ENCODE measurements around the gene PTPRR. TPM values are rescaled to one million over a fixed set of nuclear protein-coding genes. Genes with fewer than 3 reads are reported as not detected.

PTPRR gene
- total and polyA plus RNA-seq, 10 of the 15 experiments (the other 5 are each of a cell fraction or from before 2014, with no cell fraction given) = 0.14 to 3.1 (median 0.42) TPM

DNA sequence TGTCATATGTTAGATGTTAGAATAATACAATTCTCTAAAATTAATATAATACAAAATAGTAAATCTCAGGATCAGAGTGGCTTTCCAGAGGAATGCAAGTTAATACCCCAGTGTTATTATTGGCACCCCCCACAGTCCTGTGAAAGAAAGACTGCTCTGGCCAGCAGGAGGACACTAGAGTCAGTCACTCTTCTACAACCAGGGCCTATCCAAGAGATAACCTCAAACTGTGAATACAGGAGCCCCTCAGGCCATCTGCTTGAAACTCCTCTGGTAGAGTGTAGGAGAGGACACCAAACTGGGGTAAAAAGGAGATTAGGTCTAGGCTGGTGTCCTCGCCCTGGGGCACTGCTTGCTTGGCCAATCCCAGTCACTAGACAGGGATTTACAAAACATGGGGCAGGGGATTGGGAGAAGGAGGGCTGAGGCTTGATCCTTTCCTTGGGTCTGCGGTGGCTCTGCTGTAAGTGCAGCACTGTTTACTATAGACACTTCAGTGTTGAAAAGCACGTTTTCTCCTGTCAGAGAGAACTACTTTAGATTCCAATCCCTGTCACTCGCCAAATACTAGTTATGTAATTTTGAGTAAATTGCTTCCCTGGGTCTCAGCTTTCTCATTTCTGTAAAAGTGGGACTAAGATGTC lies 44.5 kb upstream of the PTPRR start:
- FAIRE-seq = no peak
- 24% methylated on average over 4 of the region's 4 CpGs for WGBS (ENCODE audit: insufficient coverage, insufficient replicate concordance, low lambda C conversion rate, missing lambda C conversion rate)
- CTCF ChIA-PET = interaction anchor here (0.6 kb wide), 1 partner anchor 540 kb away, joined by 3 read pairs; no protein-coding TSS in a partner anchor

More for the DNA sequence above, 44.5 kb upstream of the PTPRR start:
- Histone ChIP-seq H2AFZ (ENCODE audit: control insufficient read depth, low read depth, low read length) (no peak overlapping the region), H3K9me3 (replicated peaks; ENCODE audit: control insufficient read depth, insufficient read depth, low read length) (no peaks in the 10 kb centered on the region), H3K9ac (ENCODE audit: control insufficient read depth, insufficient read depth, low read length) (no peak overlapping the region), H3K4me2 (ENCODE audit: control insufficient read depth, insufficient read depth) (no peak overlapping the region), H3K79me2 (ENCODE audit: control insufficient read depth, insufficient read depth, low read length) (no peaks in the 10 kb centered on the region), H3K27ac (ENCODE audit: control insufficient read depth, insufficient read depth) (no peak overlapping the region), H3K36me3 (ENCODE audit: control insufficient read depth in 2 of 2, insufficient read depth in 2 of 2, low read length in 1 of 2) (no peaks in the 10 kb centered on the region), H3K4me1 (ENCODE audit: control insufficient read depth, insufficient read depth, low read length) (no peaks in the 10 kb centered on the region), H4K20me1 (ENCODE audit: control insufficient read depth, insufficient read depth) (no peaks in the 10 kb centered on the region), H3K4me3 (no peak overlapping the region), H3K27me3 (replicated peaks in 1 of 2; ENCODE audit: control insufficient read depth in 2 of 2, insufficient read depth in 2 of 2, low read length in 1 of 2) (peaks cover 0 to 3% of the 10 kb centered on the region in 2 experiments; a peak in 1 of 4 replicates)
- no peak for TF ChIP-seq YBX1 (IDR thresholded peaks at IDR 0.05)
- TF ChIP-seq BMI1 (IDR thresholded peaks at IDR 0.05; ENCODE audit: borderline replicate concordance) = no peak
- no peak for TF ChIP-seq CBX3 (IDR thresholded peaks at IDR 0.05; ENCODE audit: borderline replicate concordance, low read depth)
- TF ChIP-seq NR2F1 (conservative IDR thresholded peaks at IDR 0.05) = no peak
- TF ChIP-seq SUPT20H (IDR thresholded peaks at IDR 0.05; ENCODE audit: borderline replicate concordance, control insufficient read depth, low read depth, low read length) = no peak
- no peak for TF ChIP-seq RELA (IDR thresholded peaks at IDR 0.05; ENCODE audit: borderline replicate concordance, partially characterized antibody)
- TF ChIP-seq, protein P1, sequence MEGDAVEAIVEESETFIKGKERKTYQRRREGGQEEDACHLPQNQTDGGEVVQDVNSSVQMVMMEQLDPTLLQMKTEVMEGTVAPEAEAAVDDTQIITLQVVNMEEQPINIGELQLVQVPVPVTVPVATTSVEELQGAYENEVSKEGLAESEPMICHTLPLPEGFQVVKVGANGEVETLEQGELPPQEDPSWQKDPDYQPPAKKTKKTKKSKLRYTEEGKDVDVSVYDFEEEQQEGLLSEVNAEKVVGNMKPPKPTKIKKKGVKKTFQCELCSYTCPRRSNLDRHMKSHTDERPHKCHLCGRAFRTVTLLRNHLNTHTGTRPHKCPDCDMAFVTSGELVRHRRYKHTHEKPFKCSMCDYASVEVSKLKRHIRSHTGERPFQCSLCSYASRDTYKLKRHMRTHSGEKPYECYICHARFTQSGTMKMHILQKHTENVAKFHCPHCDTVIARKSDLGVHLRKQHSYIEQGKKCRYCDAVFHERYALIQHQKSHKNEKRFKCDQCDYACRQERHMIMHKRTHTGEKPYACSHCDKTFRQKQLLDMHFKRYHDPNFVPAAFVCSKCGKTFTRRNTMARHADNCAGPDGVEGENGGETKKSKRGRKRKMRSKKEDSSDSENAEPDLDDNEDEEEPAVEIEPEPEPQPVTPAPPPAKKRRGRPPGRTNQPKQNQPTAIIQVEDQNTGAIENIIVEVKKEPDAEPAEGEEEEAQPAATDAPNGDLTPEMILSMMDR (IDR thresholded peaks at IDR 0.05 in 2 of 3, conservative IDR thresholded peaks at IDR 0.05 in 1 of 3; ENCODE audit: control insufficient read depth in 2 of 3, extremely low read depth in 1 of 3, insufficient read depth in 1 of 3, low read depth in 3 of 3, low read length in 3 of 3) = no peak
- TF ChIP-seq, protein P2, sequence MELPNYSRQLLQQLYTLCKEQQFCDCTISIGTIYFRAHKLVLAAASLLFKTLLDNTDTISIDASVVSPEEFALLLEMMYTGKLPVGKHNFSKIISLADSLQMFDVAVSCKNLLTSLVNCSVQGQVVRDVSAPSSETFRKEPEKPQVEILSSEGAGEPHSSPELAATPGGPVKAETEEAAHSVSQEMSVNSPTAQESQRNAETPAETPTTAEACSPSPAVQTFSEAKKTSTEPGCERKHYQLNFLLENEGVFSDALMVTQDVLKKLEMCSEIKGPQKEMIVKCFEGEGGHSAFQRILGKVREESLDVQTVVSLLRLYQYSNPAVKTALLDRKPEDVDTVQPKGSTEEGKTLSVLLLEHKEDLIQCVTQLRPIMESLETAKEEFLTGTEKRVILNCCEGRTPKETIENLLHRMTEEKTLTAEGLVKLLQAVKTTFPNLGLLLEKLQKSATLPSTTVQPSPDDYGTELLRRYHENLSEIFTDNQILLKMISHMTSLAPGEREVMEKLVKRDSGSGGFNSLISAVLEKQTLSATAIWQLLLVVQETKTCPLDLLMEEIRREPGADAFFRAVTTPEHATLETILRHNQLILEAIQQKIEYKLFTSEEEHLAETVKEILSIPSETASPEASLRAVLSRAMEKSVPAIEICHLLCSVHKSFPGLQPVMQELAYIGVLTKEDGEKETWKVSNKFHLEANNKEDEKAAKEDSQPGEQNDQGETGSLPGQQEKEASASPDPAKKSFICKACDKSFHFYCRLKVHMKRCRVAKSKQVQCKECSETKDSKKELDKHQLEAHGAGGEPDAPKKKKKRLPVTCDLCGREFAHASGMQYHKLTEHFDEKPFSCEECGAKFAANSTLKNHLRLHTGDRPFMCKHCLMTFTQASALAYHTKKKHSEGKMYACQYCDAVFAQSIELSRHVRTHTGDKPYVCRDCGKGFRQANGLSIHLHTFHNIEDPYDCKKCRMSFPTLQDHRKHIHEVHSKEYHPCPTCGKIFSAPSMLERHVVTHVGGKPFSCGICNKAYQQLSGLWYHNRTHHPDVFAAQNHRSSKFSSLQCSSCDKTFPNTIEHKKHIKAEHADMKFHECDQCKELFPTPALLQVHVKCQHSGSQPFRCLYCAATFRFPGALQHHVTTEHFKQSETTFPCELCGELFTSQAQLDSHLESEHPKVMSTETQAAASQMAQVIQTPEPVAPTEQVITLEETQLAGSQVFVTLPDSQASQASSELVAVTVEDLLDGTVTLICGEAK (IDR thresholded peaks at IDR 0.05; ENCODE audit: borderline replicate concordance) = no peak
- no peak for TF ChIP-seq EZH2 (IDR thresholded peaks at IDR 0.05; ENCODE audit: borderline replicate concordance, control insufficient read depth, low read depth, low read length)
- no peak for TF ChIP-seq MYB (IDR thresholded peaks at IDR 0.05; ENCODE audit: borderline replicate concordance, low read depth, low read length)
- TF ChIP-seq, protein P3, sequence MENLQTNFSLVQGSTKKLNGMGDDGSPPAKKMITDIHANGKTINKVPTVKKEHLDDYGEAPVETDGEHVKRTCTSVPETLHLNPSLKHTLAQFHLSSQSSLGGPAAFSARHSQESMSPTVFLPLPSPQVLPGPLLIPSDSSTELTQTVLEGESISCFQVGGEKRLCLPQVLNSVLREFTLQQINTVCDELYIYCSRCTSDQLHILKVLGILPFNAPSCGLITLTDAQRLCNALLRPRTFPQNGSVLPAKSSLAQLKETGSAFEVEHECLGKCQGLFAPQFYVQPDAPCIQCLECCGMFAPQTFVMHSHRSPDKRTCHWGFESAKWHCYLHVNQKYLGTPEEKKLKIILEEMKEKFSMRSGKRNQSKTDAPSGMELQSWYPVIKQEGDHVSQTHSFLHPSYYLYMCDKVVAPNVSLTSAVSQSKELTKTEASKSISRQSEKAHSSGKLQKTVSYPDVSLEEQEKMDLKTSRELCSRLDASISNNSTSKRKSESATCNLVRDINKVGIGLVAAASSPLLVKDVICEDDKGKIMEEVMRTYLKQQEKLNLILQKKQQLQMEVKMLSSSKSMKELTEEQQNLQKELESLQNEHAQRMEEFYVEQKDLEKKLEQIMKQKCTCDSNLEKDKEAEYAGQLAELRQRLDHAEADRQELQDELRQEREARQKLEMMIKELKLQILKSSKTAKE (IDR thresholded peaks at IDR 0.05; ENCODE audit: low read depth, poor library complexity, severe bottlenecking) = no peak
- TF ChIP-seq POU2F2 (IDR thresholded peaks at IDR 0.05; ENCODE audit: borderline replicate concordance, low read depth, low read length) = no peak
- TF ChIP-seq CHD4 (IDR thresholded peaks at IDR 0.05) = no peak
- in situ Hi-C loops (cut with MboI) = no loop called here
- DNase-seq (ENCODE audit: low read depth, low spot score) (no peak), ATAC-seq (no peak)
- RAD21 ChIA-PET (ENCODE audit: unreplicated experiment) = no interaction called here
- SMC1A ChIA-PET (ENCODE audit: uncharacterized antibody, unreplicated experiment) = no interaction called here
- intact Hi-C loops (cut with micrococcal nuclease; ENCODE audit: unreplicated experiment) = no loop called here
- no TSS peak for BruUV-seq (replicated peaks)
- POLR2A ChIA-PET = no interaction called here
